BE2C (cell line): ENCODE data around the gene FKBP4.
A peak's percentile ranks its signal among the peaks of the same experiment; 100 is the strongest.

Experiments used
- DNase-seq: peaks from one replicate; pipeline ENCODE4 v3.0.0-alpha.2; 2020
- H3K27me3 ChIP-seq: fragments of 250-450 bp; sonication (Bioruptor Pico); 2 replicates; pipeline ENCODE4 v1.5.1; 2020; ENCODE audit warnings: mild to moderate bottlenecking
- H3K36me3 ChIP-seq: fragments of 250-450 bp; sonication (Bioruptor Pico); 2 replicates; pipeline ENCODE4 v1.5.1; 2020; ENCODE audit warnings: mild to moderate bottlenecking
- H3K4me1 ChIP-seq: fragments of 250-450 bp; sonication (Bioruptor Pico); 2 replicates; pipeline ENCODE4 v1.5.1; 2020
- H3K4me3 ChIP-seq: 2 replicates; pipeline ENCODE4 v1.5.1; 2011; ENCODE audit warnings: low read depth, low read length
- H3K9me3 ChIP-seq: fragments of 250-450 bp; sonication (Bioruptor Pico); 2 replicates; pipeline ENCODE4 v1.5.1; 2020
- TF ChIP-seq, protein P1 (sequence below): IDR thresholded peaks from 2 replicates; pipeline ENCODE4 v1.5.1; 2012; ENCODE audit warnings: mild to moderate bottlenecking, low read depth, low read length

FKBP4 gene

DNA sequence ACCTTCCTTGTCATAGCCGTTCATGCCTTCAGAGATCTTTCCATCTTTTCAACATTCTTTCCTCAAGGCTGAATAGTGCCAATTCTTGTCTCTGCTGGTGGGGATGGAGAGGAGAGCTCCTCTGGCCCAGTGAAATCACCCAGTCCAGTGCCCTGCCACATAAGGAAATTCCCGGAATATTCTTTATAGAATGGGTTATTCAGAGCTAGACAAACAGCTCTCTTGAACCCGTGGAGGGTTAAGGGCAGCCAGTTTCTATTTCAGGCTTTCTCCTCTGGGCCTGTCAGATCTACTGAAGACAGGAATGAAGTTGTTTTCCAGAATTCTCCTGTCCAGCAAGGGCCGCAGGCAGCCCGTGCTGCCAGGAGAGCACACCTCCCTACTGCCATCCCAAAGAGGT is 48.2 kb downstream of the FKBP4 start:
- peaks cover 8% of the 10 kb centered on the region; the same call in 1 of the 2 replicates for H3K4me1 ChIP-seq
- no peaks in the 10 kb centered on the region for H3K27me3 ChIP-seq
- TF ChIP-seq, protein P1, sequence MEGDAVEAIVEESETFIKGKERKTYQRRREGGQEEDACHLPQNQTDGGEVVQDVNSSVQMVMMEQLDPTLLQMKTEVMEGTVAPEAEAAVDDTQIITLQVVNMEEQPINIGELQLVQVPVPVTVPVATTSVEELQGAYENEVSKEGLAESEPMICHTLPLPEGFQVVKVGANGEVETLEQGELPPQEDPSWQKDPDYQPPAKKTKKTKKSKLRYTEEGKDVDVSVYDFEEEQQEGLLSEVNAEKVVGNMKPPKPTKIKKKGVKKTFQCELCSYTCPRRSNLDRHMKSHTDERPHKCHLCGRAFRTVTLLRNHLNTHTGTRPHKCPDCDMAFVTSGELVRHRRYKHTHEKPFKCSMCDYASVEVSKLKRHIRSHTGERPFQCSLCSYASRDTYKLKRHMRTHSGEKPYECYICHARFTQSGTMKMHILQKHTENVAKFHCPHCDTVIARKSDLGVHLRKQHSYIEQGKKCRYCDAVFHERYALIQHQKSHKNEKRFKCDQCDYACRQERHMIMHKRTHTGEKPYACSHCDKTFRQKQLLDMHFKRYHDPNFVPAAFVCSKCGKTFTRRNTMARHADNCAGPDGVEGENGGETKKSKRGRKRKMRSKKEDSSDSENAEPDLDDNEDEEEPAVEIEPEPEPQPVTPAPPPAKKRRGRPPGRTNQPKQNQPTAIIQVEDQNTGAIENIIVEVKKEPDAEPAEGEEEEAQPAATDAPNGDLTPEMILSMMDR = no peak
- no peak for DNase-seq
- H3K36me3 ChIP-seq = no peaks in the 10 kb centered on the region
- H3K9me3 ChIP-seq = no peaks in the 10 kb centered on the region
- no peak overlapping the region for H3K4me3 ChIP-seq

DNA sequence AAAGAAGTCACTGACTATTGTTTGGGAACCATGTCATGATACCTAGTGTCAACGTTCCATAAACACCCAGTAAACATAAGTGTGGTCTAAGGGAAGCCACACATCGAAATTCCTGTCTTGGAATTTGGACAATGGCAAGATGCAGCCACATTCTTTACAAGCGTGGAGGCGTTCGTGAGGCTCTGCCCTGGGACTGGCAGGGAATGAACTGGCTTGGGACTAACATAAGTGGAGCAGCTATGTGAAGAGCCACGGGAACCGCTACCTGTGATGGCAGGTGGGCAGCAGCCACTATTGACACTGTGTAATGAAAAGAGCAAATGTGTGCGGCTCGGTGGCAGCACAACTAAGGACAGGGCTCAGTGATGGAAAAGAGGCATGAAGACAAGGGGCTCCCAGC is 50.0 kb downstream of the FKBP4 start:
- Histone ChIP-seq H3K9me3 (no peaks in the 10 kb centered on the region), H3K4me1 (peaks cover 8% of the 10 kb centered on the region; the same call in 1 of the 2 replicates), H3K4me3 (no peak overlapping the region), H3K36me3 (no peaks in the 10 kb centered on the region), H3K27me3 (no peaks in the 10 kb centered on the region)
- DNase-seq = no peak
- TF ChIP-seq, protein P1 = no peak

DNA sequence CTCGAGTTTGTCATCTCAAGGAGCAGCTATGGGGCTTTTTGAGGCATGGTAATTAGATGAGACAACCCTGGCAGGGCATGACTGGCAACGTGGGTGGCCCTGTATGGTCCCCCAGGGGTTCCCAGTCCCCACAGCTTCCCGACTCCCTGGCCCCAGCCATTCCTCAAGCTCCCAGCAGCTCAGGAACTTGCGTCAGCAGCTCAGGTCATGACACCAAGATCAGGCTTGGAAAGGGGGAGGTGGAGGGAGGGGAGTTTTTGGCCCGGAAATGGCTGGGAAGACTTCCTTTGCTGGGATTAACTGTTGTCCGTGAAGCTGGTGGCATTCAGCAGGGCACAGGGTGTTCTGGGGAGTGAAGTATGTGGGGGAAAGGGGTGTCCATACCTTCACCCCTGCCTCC is 50.5 kb downstream of the FKBP4 start:
- peaks cover 8% of the 10 kb centered on the region; the same call in 1 of the 2 replicates for H3K4me1 ChIP-seq
- DNase-seq = no peak
- no peak overlapping the region for H3K4me3 ChIP-seq
- H3K36me3 ChIP-seq = no peaks in the 10 kb centered on the region
- TF ChIP-seq, protein P1 = no peak
- H3K27me3 ChIP-seq = no peaks in the 10 kb centered on the region
- no peaks in the 10 kb centered on the region for H3K9me3 ChIP-seq

DNA sequence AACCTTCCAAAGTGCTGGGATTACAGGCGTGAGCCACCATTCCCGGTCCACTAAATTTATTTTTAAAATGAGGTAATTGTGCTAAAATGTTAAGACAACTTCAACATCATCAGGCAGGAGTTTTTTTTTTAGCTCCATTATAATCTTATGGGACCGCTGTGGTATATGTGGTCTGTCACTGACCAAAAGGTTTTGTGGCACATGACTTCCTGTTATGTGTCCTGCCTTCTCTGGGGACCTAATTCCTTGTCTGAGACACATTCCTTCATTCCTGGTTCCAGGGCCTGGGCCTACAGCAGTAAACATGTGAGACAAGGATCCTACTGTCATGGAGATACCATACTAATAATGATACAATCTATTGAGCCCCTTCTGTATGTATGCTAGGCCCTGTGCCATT is 57.2 kb downstream of the FKBP4 start:
- no peak for DNase-seq
- no peaks in the 10 kb centered on the region for H3K4me1 ChIP-seq
- H3K36me3 ChIP-seq = no peaks in the 10 kb centered on the region
- H3K4me3 ChIP-seq = no peak overlapping the region
- no peaks in the 10 kb centered on the region for H3K27me3 ChIP-seq
- H3K9me3 ChIP-seq = no peaks in the 10 kb centered on the region
- TF ChIP-seq, protein P1 = no peak

DNA sequence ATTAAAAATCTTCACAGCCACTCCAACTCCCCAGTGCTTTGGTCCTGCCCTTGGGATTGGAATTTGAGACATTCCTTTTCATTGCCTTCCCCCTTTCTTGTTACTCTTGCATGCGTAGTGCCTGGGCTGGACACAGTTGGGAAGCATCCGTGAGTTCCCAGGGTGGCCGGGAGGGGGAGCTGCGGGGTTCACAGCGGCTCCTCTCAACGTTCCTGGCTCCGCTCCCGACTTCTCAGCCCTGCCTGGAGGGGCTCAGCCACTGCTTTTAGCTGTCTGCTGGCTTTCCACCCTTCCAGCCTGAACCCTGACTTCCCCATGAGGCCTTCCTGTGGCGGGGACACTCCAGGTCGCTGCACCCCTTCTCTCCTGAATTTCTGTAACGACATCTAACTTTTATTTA is 58.9 kb downstream of the FKBP4 start:
- TF ChIP-seq, protein P1 = peak; percentile 93
- no peaks in the 10 kb centered on the region for H3K9me3 ChIP-seq
- H3K4me3 ChIP-seq = no peak overlapping the region
- H3K27me3 ChIP-seq = no peaks in the 10 kb centered on the region
- H3K36me3 ChIP-seq = peaks cover 6% of the 10 kb centered on the region
- no peaks in the 10 kb centered on the region for H3K4me1 ChIP-seq
- peak; percentile 89 for DNase-seq
